HG02970 (cell line): ENCODE results near the gene BAG5.
"Not testable (repeated sequence)": the region's sequence is repeated elsewhere in the genome, so short reads cannot be mapped to it uniquely, and the experiment has no call there.

ENCODE experiments used
- ATAC-seq: cut with Tn5 transposase; IDR thresholded peaks from one replicate; pipeline ENCODE4 v1.9.1; 2021; ENCODE audit warnings: mild to moderate bottlenecking, moderate library complexity, moderate number of reproducible peaks; ENCODE audit not compliant: unreplicated experiment, low FRiP score

The BAG5 gene

DNA sequence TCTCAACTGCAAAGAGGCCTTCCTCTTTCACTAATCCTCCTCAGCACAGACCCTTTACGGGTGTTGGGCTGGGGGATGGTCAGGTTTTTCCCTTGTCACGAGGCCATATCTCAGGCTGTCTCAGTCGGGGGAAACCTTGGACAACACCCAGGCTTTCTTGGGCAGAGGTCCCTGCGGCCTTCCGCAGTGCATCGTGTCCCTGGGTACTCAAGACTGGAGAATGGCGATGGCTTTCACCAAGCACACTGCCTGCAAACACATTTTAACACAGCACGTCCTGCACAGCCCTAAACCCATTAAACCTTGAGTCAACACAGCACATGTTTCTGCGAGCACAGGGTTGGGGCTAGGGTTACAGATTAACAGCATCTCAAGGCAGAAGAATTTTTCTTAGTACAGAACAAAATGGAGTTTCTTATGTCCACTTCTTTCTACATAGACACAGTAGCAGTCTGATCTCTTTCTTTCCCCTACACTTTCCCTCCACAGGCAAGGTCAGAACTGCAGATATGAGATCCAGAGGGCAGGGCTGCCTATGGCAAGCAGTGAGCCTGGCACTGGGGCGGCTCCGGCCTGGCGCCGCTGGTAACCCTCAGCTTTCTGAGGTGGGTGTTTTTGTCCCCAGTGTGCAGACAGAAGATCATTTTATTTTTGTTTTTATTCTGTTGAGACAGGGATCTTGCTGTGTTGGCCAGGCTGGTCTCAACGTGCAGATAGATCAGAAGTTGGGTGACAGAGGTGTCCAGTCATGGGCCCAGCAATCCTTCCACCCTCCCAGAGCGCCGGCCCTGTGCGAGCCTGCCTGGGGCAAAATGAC lies 36.8 kb downstream of the BAG5 start:
- ATAC-seq: not testable (repeated sequence)

- no peak for ATAC-seq
These were observed 38.2 kb downstream of the BAG5 start for GRCh38 chr14:103524002-103524935.

DNA sequence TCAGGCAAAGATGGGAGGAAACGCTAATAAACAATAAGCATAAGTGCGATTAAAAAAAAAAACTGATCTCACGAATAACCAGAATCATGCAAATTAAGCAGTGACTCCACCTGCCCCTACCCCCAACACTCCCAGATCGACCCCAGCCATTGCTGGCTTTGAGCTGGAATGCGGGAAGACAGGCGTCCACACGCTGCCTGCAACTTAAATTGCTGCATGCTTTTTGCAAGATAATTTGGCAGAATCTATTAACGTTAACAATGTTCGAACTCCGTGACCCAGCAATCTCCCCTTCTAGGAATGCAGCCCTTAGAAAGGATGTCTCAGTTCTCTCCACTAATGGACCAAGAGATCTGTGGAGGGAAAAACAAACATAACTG lies 38.9 kb downstream of the BAG5 start:
- no peak for ATAC-seq

GRCh38 chr14:103522649-103523574 lies 39.5 kb downstream of the BAG5 start, which contains the start of gene CKB:
Gene CKB (minus strand): TSS chr14:103522830. CDS start chr14:103522493, 337 bp downstream.
- ATAC-seq: no peak

DNA sequence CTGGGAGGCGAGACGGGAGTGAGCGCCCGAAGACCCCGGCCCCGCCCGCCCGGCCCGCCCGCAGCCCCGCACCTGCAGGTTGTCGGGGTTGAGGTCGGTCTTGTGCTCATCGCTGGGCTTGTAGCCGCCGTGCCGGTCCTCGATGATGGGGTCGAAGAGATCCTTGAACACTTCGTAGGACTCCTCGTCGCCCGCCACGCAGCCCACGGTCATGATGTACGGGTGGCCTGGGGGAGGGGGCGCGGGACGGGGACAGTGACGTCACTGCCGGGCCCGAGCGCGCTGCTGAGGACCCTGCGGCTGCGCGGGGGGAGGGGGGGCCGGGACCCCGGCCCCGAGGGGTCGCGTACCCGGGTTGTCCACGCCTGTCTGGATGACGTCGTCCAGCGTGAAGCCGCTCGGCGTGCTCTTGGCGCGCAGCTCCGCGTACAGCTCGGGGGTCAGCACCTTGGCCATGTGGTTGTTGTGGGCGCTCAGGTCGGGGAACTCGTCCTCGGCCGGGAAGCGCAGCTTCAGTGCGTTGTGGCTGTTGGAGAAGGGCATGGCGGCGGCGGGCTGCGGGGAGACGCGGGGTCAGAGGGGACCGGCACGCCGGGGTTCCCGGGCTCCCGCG lies 40.4 kb downstream of the BAG5 start:
- ATAC-seq: no peak

GRCh38 chr14:103521438-103521950 lies 41.0 kb downstream of the BAG5 start:
- ATAC-seq: no peak

DNA sequence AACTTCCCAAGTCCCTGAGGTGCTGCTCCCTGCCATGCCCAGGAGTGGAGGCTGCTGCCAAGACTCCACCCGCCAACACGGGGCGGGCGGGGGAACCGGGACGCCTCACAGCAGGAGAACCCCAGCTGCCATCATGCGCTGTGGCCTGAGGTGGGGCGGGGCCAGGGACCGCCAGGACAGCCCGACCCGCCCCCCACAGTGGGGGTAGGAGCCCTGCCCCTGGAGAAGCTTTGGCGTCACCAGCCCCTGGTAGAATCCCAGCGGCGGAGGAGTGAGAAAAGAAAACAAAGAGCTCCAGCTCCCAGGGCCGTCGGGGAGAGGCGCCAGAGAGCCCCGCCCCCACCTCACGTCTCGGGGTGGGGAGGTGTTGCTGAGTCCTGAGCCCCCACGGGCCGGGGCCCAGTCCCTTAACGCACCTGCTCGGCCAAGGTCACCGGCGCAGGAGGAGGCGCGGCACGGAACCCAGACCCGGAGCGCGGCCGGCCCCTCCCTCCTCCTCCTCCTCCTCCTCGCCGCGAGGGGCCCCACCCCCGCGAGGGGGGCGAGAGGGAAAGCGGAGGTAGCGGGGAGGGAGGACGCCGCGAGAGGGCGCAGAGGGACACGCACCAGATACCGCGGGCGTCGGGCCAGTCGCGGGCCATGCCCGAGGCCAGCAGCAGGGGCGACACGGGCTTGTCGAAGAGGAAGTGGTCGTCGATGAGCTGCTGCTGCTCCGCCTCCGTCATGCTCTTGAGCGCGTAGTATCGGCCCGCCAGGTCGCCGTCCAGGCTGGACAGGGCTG lies 41.6 kb downstream of the BAG5 start:
- no peak for ATAC-seq

DNA sequence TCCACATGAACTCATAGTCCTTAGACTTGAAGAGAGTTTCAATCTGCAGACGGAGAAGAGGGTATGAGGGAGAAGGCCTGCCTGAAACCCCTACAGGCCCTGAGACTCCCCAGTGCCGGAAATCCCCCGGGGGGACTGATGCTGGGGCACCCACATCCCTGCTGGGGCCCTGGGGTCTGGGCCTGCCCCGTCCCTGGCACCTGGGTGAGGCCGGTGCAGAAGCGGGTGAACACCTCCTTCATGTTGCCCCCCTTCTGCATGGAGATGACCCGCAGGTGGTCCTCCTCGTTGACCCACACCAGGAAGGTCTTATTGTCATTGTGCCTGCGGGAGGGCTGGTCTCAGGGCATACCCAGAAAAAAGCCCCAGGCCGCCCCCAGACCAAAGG lies 42.2 kb downstream of the BAG5 start:
- ATAC-seq: no peak

- no peak for ATAC-seq
These were observed 42.6 kb downstream of the BAG5 start for GRCh38 chr14:103519837-103520212.

GRCh38 chr14:103519043-103519836 lies 43.2 kb downstream of the BAG5 start:
- ATAC-seq: no peak

GRCh38 chr14:103518422-103519042 lies 43.9 kb downstream of the BAG5 start:
- no peak for ATAC-seq

DNA sequence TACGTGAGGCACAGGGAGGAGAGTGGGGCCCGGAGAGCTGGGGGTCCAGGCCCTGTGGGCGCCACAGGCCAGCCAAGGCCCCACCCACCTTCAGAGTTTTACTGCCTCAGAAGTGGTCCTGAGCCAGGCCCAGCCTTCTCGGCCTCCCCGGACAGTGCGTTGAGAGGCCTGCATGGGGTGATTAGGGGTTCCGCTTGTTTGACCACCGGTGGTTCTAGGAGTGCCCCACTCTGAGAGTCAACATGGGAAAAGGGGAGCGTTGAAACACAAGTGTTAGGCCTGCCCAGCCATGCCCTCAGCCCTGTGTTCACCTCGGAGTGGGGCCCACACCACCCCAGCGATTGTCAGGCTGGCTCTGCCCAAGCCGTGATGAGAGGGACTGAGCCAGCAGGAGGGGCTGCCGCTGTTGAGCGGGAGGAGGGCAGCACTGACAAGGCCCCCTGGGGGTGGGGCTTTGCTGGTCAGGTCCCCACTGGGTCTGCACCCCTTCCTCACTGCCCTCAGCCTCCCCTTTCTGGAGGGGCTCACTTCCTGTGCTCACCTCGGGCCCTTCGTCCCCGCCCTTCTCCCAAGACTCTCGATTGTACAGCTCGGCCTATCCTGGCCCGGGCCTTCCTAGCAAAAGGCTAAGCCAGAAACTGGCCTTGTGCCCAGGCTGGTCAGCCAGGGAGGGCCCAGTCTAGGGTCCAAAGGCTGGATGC lies 44.6 kb downstream of the BAG5 start:
- ATAC-seq: no peak

- ATAC-seq: no peak
These were observed 45.3 kb downstream of the BAG5 start for GRCh38 chr14:103517174-103517566.

GRCh38 chr14:103516426-103517173 lies 45.9 kb downstream of the BAG5 start:
- no peak for ATAC-seq

DNA sequence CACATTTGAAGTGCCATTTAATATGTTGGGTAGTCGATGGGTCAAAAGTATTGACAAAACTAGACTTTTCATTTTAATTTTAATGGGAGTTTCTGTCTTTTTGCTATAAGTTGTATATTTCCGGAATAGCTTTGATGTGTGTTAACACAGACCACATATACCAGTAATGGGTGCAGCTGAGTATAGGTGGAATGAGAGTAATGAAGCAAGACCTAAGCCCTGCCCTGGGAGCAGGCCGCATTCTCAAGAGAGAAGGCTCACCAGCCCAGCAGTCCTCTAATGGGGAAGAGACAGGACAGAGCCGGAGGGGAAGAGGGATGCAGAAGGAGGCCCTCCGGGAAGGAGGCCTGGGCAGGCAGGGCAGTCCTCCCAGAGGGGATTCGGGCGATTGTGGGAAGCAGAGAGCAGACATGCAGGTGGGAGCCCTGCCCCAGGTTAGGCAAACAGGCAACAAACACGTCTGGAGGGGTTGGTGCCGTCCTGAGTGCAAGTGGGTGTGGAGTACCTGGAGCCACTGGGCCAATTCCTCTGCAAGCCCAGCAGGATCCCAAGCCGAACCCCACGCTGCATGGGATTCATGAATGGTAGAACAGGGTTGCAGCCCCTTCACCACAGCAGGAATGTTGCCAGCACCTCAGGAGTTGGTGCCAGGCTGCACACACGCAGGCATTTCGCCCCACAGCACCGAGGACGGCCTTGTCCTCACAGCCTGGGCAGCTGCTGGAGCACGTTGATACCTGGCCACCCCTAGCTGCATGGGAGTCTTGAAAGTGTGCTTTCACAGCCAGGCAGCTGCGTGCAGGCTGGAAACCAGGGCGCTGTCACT lies 47.6 kb downstream of the BAG5 start:
- no peak for ATAC-seq
